Fibroblast of lung (primary cell): ENCODE results near the gene SUMO2. TPM values are rescaled to one million over a fixed set of nuclear protein-coding genes. Genes with fewer than 3 reads are reported as not detected.
A peak's percentile ranks its signal among the peaks of the same experiment; 100 is the strongest.

Source experiments
- DNase-seq, 2 donors: peaks; one replicate each; pipeline versions ENCODE4 v3.0.0 to v3.0.0-alpha.2; 2010; ENCODE audit warnings: low read depth in 2 of 2
- H2AFZ ChIP-seq: 2 replicates; pipeline ENCODE4 v1.5.1; 2012; ENCODE audit warnings: low read length, control low read depth, inconsistent platforms
- H3K27ac ChIP-seq: 2 replicates; pipeline ENCODE4 v1.5.1; 2011; ENCODE audit warnings: low read length, control low read depth; ENCODE audit not compliant: insufficient read depth
- H3K27me3 ChIP-seq: 2 replicates; pipeline ENCODE4 v1.5.1; 2011; ENCODE audit warnings: mild to moderate bottlenecking, low read length; ENCODE audit not compliant: control insufficient read depth, insufficient read depth
- H3K36me3 ChIP-seq: 2 replicates; pipeline ENCODE4 v1.5.1; 2011; ENCODE audit warnings: low read length; ENCODE audit not compliant: control insufficient read depth, insufficient read depth
- H3K4me1 ChIP-seq: 2 replicates; pipeline ENCODE4 v1.5.1; 2011; ENCODE audit warnings: low read length; ENCODE audit not compliant: control insufficient read depth, insufficient read depth; ENCODE audit errors: extremely low read depth
- H3K4me2 ChIP-seq: 2 replicates; pipeline ENCODE4 v1.5.1; 2011; ENCODE audit warnings: low read length, control low read depth; ENCODE audit not compliant: insufficient read depth; ENCODE audit errors: extremely low read depth
- H3K4me3 ChIP-seq, 4 experiments: fragments of 200-600 bp in 1 of 4; sonication (generic) in 1 of 4; replicated peaks in 1 of 4; 2 replicates each; pipeline ENCODE4 v1.5.1; 2011 to 2016; ENCODE audit warnings: low read length in 4 of 4, low read depth in 3 of 4, mild to moderate bottlenecking in 3 of 4, control low read depth in 2 of 4, inconsistent platforms in 1 of 4, mixed read lengths in 1 of 4; ENCODE audit not compliant: insufficient read depth in 1 of 4; ENCODE audit errors: control extremely low read depth in 1 of 4
- H3K79me2 ChIP-seq: 2 replicates; pipeline ENCODE4 v1.5.1; 2012; ENCODE audit warnings: mild to moderate bottlenecking, low read length, inconsistent platforms; ENCODE audit not compliant: control insufficient read depth, insufficient read depth
- H3K9ac ChIP-seq: 2 replicates; pipeline ENCODE4 v1.5.1; 2011; ENCODE audit warnings: mild to moderate bottlenecking, low read length, control low read depth; ENCODE audit not compliant: insufficient read depth
- H3K9me3 ChIP-seq: 2 replicates; pipeline ENCODE4 v1.5.1; 2012; ENCODE audit warnings: low read depth, low read length; ENCODE audit not compliant: control insufficient read depth, insufficient read depth
- H4K20me1 ChIP-seq: 2 replicates; pipeline ENCODE4 v1.5.1; 2011; ENCODE audit warnings: low read length; ENCODE audit not compliant: control insufficient read depth, insufficient read depth; ENCODE audit errors: extremely low read depth
- EZH2 ChIP-seq: IDR thresholded peaks from 2 replicates; pipeline ENCODE4 v1.5.1; 2012; ENCODE audit warnings: low read length, control low read depth, mild to moderate bottlenecking; ENCODE audit errors: missing control alignments
- polyA plus RNA-seq, 2 donors: library from polyadenylated mRNA; depleted of rRNA in 1 of 2; stranded (reverse) in 1 of 2; unstranded in 1 of 2; fragments of >200 nt; gene quantifications; 2 replicates each; pipeline ENCODE4 v1.2.1, GENCODE V29; 2011 to 2012; ENCODE audit warnings: missing spikeins in 1 of 2
- total RNA-seq: library from RNA; depleted of rRNA; stranded (reverse); fragments of >200 nt; gene quantifications from 2 replicates; pipeline ENCODE4 v1.2.1, GENCODE V29; 2014
- TF ChIP-seq, protein P1 (sequence below), 2 donors: IDR thresholded peaks in 1 of 2; conservative IDR thresholded peaks in 1 of 2; 1 replicate in 1 of 2; 2 replicates in 1 of 2; pipeline ENCODE4 v1.5.1; 2011 to 2012; ENCODE audit warnings: low read length in 2 of 2, control low read depth in 1 of 2, inconsistent platforms in 1 of 2, low read depth in 1 of 2, mild to moderate bottlenecking in 1 of 2

Gene SUMO2
- total and polyA plus RNA-seq, 2 donors (not counting 1 experiment from before 2014, with no cell fraction given), result 122 to 191 TPM

DNA sequence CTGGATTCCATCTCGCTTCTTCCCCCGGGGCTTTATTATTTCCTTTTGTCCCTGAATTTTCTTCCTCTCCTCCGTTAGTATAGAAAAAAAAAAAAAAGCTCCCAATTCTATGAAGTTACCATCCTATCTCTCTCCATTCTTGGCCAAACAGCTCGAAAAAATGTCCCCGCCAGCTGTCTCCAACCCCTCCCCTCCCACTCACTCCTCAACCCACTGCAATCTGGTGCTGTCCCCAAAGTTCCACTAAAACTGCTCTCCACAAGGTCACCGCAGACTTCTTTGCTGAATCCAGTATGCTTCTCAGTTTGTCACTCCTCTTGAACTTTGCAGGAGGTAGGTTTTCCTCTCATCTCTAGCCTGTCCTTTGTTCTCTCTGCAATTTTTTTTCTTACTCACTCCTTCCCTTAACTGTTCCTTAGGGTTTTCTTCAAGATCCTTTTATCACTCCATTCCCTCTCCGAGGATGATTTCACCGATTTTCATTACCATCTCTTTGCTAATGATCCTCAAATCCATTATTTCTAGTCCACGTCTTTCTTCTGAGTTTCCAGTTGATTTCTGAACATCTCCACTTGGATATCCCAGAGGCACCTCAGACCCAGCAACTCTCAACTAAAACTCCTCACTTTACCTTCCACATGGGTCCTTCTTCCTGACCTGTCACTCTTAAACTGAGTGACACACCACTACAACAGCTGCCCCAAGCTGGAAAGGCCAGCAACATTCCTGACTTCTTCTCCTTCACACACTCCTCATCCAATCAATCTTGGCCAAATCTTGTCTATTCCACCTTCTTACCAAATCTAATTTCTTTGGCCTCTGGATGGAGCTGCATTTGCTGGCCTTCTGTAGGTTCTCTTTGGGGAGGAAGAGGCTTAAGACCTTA is 1.5 kb upstream of the SUMO2 start:
- peaks cover under 1% of the 10 kb centered on the region for H3K4me1 ChIP-seq
- TF ChIP-seq, protein P1, sequence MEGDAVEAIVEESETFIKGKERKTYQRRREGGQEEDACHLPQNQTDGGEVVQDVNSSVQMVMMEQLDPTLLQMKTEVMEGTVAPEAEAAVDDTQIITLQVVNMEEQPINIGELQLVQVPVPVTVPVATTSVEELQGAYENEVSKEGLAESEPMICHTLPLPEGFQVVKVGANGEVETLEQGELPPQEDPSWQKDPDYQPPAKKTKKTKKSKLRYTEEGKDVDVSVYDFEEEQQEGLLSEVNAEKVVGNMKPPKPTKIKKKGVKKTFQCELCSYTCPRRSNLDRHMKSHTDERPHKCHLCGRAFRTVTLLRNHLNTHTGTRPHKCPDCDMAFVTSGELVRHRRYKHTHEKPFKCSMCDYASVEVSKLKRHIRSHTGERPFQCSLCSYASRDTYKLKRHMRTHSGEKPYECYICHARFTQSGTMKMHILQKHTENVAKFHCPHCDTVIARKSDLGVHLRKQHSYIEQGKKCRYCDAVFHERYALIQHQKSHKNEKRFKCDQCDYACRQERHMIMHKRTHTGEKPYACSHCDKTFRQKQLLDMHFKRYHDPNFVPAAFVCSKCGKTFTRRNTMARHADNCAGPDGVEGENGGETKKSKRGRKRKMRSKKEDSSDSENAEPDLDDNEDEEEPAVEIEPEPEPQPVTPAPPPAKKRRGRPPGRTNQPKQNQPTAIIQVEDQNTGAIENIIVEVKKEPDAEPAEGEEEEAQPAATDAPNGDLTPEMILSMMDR (conservative IDR thresholded peaks at IDR 0.05 in 1 of 2, IDR thresholded peaks at IDR 0.05 in 1 of 2; ENCODE audit: low read depth in 1 of 2, low read length in 2 of 2), result no peak
- no peak for TF ChIP-seq EZH2
- H4K20me1 ChIP-seq, result peaks cover 4% of the 10 kb centered on the region
- H3K36me3 ChIP-seq, result peaks cover 2% of the 10 kb centered on the region
- no peak overlapping the region for H3K27ac ChIP-seq
- no peak overlapping the region for H3K4me2 ChIP-seq
- no peak overlapping the region for H2AFZ ChIP-seq
- peaks cover 31% of the 10 kb centered on the region for H3K79me2 ChIP-seq
- H3K9me3 ChIP-seq, result no peaks in the 10 kb centered on the region
- H3K4me3 ChIP-seq, result no peak overlapping the region
- no peak for DNase-seq
- no peaks in the 10 kb centered on the region for H3K27me3 ChIP-seq
- H3K9ac ChIP-seq, result no peak overlapping the region

GRCh38 chr17:75182319-75182568 is 515 bp downstream of the SUMO2 start:
- Histone ChIP-seq H3K27me3 (no peaks in the 10 kb centered on the region), H3K4me3 (peak overlapping the region; percentile 76 to 99 (median 94)), H3K9me3 (no peaks in the 10 kb centered on the region), H4K20me1 (peaks cover 4% of the 10 kb centered on the region), H3K36me3 (peaks cover 5% of the 10 kb centered on the region), H3K27ac (peak overlapping the region; percentile 93), H3K4me1 (no peaks in the 10 kb centered on the region), H3K9ac (peak overlapping the region; percentile 93), H3K4me2 (no peak overlapping the region), H2AFZ (no peak overlapping the region), H3K79me2 (peaks cover 50% of the 10 kb centered on the region)
- no peak for DNase-seq
- TF ChIP-seq EZH2, result no peak
- TF ChIP-seq, protein P1 (conservative IDR thresholded peaks at IDR 0.05 in 1 of 2, IDR thresholded peaks at IDR 0.05 in 1 of 2; ENCODE audit: low read depth in 1 of 2, low read length in 2 of 2), result no peak

- Histone ChIP-seq H3K36me3 (peaks cover 5% of the 10 kb centered on the region), H4K20me1 (peaks cover 4% of the 10 kb centered on the region), H2AFZ (no peak overlapping the region)
Observed at GRCh38 chr17:75181608-75182318, 996 bp downstream of the SUMO2 start.

More at GRCh38 chr17:75181608-75182318, 996 bp downstream of the SUMO2 start:
- H3K4me3 ChIP-seq, result peak overlapping the region; percentile 76 to 99 (median 94)
- peak overlapping the region; percentile 100 for H3K4me2 ChIP-seq
- TF ChIP-seq EZH2, result no peak
- TF ChIP-seq, protein P1 (conservative IDR thresholded peaks at IDR 0.05 in 1 of 2, IDR thresholded peaks at IDR 0.05 in 1 of 2; ENCODE audit: low read depth in 1 of 2, low read length in 2 of 2), result no peak
- peaks cover 54% of the 10 kb centered on the region for H3K79me2 ChIP-seq
- no peaks in the 10 kb centered on the region for H3K4me1 ChIP-seq
- H3K27ac ChIP-seq, result peak overlapping the region; percentile 93
- peak overlapping the region; percentile 93 for H3K9ac ChIP-seq
- peak in 1 of 2 donors; percentile 15 for DNase-seq
- H3K27me3 ChIP-seq, result no peaks in the 10 kb centered on the region
- H3K9me3 ChIP-seq, result no peaks in the 10 kb centered on the region
